ENCODE measurements around the gene FAM83C. TPM values are rescaled to one million over a fixed set of nuclear protein-coding genes. Genes with fewer than 3 reads are reported as not detected.

Gene FAM83C
- total RNA-seq, 1 donor from 2014 or later, result 0.72 TPM

DNA sequence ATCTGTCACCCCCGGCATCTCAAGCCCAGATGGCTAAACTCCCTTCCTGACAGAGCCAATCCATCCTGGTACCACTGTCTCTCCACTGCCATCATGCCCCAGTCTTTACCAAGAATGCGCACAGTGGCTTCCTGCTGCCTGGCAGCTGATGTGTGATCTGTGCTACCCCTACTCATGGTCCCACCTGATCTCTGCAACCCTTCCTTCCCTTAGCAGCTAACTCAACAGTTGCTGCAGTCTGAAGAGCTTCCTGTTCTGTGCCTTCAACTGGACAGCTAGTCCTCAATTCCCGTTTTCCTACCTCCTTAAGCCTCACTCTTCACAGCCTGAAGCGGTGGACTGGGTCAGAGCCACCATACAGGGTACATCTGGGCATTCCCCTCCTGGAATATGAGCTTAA is 7.6 kb upstream of the FAM83C start:
- DNase-seq (ENCODE audit: low spot score), result no peak

DNA sequence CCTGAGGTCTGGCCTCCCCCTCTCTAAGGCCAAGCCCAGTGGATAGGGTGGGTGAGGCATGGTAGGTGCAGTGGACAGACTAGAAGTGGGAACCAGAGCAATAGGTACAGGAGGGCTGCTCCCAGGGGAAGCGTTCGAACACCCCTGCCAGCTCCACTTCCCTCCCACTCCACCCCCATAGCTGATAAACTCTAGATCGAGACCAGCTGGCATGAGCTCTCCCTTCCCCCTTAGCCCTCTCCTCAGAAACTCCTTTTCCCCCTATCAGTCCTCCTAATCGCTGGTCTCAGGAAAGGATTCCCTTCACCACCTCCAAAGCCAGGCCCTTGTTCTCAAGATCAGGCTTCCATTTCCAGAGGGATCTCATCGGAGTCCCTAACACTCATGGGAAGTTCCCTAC is 6.0 kb upstream of the FAM83C start:
- DNase-seq (ENCODE audit: low spot score), result no peak

DNA sequence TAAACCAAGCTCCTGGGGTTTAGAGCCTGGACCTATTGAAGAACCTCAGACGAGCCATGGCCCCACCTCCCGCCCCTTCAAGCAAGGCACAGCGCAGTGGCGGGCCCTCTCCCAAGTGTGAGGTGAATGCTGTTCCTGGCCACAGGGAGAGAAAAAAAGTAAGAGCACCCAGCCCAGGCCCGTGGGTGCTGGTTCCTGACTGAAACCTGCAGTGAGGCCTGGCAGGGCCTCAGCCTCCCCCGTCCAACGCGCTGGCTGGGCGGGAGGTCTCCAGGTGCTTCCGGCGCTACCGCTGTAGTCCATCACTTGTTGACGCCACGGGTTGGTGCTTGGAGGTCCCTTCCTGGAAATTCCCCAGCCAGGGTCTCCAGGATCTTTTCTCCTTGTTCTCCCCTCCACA is 5.5 kb upstream of the FAM83C start:
- no peak for DNase-seq (ENCODE audit: low spot score)

DNA sequence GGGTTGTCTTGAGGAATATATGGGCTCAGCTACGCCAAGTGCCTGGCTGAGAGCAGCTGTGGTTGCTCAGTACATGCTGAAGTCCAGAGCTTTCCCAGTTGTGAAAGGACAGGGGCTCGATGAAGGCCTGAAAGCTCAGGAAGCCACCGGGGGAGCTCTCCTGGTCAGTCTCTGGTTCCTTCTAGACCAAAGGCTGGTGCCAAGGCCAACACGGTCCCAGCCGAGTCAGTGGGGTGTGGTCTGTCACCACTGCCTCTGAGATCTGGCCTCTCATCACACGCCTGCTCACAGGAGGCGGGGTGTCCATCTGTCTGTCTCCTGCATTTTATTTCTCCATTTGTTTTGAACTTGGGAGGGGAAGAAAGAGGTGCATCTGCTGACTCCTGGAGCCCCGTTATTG is 4.9 kb upstream of the FAM83C start:
- no peak for DNase-seq (ENCODE audit: low spot score)

DNA sequence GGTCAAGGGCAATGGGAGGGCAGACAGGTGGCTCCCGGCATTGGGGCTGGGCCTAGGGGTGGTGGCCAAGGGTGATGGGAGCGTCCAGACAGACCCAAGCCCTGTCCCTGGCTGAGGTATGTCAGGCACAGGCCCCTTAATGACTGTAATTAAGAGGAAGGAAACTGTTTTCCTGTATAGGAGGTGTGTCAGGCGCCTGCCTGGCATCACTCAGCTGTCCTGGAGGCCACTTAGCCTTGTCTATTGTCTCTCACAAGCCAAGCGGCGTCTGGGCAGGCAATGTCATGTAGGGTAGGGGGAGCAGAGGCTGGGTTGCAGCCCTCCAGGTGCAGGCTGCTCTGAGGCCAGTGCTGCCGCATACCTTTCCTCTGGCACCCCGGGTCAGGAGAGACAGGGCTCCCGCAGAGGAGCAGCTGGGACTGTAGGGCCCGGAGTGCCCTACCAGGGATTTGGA is 3.9 kb upstream of the FAM83C start:
- DNase-seq (ENCODE audit: low spot score), result no peak

DNA sequence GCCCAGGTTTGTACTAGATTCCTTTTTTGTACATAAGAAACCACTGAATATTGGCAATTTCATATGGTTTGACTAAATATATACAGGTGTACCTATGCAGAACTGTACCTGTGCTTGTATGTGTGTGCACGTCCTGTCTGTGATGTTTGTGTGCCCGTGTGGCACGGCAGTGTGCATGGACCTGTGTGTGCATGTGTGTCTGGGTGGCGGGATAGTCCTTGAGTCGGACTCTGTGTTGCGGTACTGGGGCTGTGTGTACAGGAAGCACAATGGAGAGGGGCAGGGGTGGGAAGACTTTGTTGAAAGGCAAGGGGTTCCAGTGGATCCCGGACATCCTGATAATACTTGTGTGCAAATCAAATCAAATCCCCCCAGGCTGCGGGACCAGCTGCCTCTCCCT is 3.4 kb upstream of the FAM83C start:
- no peak for DNase-seq (ENCODE audit: low spot score)

DNA sequence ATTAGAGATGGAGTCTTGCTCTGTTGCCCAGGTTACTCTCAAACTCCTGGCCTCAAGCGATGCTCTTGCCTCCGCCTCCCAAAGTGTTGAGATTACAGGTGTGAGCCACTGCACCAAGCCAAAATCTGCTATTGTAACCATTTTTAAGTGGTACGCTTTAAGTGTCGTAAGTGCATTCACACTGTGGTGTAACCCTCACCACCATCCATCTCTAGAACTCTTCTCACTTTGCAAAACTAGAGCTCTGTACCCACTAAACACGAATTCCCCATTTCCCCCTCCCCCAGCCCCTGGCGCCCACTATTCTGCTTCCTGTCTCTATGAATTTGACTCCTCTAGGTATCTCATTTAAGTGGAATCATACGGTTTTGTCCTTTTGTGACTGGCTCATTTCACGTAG is 2.8 kb upstream of the FAM83C start:
- DNase-seq (ENCODE audit: low spot score), result no peak

DNA sequence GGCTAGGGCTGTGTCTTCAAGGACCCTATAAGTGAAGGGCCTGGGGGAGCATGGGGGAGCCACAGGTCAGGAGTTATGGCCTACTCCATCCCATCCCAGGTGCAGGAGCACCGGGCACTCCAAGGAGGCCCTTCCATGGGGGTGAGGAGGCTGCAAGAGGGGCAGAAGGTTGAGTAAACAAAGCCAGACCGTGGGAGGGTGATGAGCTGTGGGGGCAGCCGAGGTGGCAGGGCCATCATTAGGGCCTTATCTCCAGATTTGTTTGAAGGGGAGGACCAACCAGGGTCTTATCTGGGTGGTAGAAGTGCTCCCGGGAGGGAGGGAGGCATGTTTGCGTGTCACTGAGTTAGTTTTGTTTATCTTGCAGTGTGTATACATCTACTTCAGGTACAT is 2.1 kb upstream of the FAM83C start:
- no peak for DNase-seq (ENCODE audit: low spot score)

DNA sequence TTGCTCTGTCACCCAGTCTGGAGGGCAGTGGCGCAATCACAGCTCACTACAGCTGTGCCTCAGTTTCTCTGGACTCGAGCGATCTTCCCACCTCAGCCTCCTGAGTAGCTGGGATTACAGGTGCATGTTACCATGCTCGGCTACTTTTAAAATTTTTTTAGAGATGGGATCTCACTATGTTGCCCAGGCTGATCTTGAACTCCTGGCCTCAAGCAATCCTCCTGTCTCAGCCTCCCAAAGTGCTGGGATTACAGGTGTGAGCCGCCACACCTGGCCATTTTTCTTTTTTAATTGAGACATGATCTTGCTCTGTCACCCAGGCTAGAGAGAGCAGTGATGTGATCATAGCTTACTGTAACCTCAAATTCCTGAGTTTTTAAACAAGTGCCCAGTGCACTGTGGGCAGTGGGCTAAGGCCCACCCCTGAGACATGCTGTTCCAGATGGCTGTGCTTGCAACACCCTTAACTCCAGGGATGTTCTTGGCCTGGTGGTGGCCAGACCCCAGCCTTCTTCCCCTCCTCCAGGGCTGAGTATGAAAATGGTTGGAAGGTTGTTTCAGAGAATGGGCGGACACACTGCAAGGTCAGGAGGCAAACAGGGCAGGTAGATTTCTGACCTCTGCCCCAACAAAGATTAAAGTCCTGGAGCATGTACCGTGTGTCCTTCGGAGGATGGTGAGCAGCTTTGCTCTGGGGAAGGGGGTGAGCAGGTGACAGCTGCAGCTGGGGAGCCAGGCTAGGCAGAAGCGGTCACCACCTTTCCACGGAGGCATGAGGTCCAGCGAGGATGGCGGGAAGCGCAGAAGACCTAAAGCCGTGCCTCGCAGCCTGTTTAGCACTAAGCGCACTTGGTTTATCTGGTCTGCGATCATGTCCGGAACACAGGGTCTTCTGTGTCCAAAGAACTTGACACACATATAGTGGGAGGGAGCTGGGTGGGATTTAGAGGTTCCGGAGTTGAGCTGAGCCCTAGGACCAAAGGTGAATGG is 1.4 kb upstream of the FAM83C start:
- DNase-seq (ENCODE audit: low spot score), result no peak

DNA sequence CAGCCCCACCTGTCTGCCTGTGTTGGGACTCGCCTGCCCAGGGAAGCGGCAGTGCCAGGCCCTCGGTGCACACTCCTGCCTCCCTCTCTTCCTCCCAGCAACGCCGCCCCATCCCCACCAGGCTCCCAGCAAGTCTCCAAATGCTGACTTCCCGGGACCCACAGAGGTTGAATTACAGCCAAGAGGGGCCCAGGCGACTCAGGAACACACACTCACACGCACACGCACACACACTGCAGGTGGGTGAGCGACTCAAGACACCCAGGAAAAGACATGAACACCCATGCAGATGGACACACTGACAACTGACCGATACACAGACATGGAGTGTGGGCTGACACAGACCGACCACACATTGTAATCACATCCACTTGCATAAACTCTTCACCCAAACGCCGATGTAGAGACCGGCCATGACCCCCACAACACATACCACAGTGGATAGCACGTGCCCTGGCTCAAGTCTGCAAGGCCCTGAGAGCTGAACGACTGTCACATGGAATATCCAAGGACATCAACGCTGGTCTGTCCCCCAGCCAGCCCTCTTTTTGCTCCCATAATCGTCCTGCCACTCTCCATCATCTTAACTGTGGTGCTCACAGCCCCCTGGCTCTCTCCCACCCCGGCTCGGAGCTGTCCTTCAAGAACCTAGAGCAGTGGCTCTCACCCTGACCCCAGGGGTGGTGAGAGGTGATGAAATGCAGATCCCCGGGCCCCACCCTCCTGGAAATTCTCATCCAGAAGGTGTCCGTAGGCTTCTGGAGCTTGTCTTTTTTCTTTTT is 470 bp upstream of the FAM83C start:
- DNase-seq (ENCODE audit: low spot score), result no peak

DNA sequence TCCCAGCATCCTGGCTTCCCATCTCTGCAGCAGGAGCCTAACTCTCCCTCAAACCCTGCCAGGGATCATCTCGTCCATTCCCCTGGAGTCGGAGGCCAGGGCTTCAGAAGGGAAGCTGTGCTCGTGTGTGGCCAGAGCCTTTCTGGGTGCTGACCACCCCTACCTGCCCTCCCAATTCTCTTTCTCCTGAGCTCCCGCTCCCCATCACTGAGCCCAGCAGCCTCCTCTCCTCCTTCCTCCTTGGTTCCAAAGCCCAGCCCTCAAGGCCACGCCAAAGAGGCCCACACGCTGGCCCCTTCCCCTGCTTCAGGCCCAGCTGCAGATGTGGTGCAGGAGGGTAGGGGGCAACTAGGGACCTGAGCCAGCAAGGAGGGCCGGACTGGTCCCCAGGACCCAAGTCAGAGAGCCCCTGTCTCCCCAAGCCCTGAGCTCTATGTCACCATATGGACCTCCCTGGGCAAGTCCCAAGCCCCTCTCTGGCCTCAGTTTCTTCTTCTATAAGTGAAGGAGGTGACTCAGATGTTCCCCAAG is 1.3 kb downstream of the FAM83C start:
- DNase-seq (ENCODE audit: low spot score), result no peak

DNA sequence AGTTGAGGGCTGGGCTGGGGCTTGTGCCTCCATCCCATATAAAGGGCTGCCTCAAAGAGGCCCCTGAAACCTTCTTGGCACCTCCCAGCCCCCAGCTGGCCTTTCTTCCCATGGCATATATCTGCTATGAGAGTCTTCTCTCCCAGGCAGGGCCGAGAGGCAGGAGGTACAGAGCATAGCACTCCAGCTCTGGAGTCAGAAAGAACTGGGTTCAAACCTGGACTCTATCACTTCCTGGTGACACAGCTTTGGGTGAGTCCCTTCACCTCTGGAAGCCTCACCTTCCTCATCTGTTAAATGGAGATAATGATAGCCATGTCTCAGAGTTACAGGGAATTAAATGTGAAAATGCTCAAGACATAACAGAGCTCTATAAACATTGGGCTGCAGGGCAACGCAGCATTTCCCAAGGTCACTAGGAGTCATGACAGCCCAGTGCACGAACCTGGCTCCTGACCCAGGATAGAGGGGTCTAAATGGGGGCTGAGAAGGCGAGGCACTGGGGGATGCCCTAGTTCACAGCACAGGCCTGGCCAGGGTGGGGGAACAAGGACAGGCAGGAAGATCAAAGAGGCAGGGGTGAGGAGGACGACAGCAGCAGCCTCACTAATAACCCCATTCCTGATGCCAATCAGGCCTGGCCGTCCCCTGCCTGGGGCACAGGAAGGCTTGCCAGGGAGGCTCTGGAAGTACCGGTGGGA is 1.9 kb downstream of the FAM83C start:
- DNase-seq (ENCODE audit: low spot score), result no peak

DNA sequence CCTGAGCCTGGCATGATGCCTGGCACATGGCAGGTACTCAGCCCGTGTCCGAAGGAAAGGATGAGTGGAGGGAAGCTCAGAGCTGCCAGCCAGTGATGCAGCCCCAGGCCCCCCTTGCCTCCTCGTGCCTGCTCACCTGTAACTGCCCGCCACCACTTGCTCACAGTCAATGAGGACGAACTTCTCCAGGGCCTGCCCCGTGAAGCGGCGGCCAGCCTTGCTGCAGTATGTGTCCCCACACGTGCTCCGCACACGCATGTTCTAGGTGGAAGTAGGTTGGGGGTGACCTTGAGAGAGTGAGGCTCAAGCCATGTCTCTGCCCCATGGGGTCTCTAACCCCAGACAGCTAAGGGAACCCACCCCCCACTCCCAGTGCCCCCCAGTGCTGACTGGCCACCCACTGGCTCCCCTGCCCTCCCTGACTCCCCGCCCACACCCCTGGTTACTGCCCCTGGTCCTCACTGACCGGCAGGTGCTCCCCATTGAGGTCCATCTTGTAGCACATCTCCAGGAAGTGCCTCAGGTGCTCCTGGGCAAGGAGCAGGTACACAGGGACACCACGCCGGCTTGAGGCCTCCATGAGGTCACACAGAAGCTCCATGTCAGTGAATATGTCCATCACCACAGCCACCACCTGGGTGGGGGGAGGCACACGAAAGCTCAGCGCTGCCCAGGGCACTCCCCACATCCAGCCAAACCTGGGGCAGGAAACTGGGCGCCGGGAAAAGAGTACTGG is 3.7 kb downstream of the FAM83C start:
- DNase-seq (ENCODE audit: low spot score), result no peak

DNA sequence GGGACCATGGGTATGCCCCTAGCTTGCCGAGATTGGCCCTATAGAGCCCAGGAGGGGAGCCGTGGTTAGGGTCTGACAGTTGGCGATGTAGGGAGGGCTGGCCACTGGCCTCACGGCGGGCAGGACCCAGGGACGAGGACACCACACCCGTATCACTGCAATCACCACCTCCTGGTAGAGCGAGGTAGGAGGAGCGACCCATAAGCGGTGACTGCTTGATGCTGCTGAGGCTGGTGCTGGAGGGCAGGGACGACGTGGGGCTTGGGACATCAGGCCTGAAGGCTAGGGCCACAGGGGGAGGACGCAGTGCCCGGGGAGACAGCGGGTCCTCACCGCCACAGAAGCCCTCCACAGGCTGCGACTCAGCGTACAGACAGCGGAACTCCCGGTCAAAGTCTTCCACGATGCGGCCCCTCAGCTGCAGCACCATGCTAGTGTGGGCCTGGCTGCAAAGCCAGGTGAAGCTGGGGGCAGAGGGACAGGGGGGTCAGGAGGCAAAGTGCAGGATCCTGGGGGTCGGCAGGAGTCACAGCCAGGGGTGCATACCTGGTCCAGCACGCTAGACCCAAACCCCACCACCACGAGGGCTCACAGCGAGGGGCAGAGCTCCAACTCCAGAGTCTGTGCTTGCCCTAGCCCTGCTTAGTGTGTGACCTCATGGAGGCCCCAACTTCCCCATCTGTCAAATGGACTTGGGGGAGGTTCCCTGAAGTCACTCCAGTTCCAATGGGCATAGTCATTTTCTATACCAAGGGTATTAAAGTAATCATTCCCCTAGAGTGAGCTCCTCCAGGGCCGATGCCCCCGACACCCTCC is 4.5 kb downstream of the FAM83C start:
- DNase-seq (ENCODE audit: low spot score), result no peak

DNA sequence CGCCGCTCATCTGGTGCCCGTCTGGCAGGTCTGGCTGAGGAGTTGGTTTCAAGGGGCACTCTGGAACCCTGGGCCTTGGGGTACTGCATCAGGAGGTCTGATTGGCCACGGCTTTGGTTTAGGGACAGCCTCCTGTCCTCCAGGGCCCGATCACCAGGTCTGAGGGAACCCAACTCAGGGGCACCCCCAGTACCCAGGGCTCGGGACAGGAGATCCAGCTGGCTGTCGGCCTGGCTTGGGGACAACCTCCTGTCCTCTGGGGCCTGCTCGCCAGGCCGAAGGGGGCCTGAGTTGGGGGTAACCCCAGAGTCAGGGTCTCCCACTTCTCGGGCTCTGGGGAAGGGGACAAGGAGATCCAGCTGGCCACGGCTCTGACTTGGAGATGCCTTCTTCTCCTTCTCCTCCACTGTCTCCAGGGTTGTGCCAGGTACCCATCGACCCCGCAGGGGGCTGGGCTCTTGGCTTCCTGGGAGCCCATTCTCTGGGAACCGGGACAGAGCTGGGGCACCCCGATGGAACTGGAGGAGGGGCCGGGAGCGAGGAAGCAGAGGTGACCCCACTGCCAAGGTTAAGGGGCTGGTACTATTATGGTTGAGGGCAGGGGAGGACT is 5.2 kb downstream of the FAM83C start:
- DNase-seq (ENCODE audit: low spot score), result no peak

DNA sequence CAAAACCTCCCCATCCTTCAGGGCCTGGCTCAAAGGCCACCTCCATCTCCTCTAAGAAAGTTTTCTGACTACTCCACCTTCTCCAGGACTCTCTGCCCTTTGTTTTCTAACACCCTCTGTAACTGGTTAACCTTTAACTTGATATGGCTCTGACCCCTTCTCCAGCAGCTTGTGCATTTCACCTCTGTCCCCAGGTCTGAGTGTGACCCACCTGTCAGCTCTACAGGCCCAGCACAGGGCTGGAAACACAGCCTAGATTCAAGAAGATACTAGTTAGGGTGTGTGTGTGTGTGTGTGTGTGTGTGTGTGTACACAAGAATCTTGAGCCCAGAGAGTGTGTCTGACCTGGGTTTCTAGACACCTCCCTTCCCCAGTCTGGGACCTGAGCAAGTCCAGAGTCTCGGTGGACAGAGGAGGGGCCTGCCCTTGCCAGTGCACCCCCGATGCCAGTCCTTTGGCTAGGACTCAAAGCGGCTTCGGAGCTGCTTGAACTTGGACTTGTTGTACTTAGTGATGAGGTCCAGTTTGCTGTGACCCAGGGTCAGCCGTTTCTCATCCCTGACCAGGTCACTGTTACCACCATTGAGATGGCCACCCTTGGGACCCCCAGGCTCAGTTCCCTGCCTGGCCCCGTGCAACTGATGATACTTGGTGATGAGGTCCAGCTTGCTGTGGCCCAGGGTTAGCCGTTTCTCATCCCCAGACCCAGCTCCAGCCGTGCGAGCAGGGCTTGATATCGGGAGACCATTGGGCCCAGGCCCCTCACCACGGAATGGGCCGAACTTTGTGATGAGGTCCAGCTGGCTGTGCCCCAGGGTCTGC is 5.9 kb downstream of the FAM83C start:
- no peak for DNase-seq (ENCODE audit: low spot score)

DNA sequence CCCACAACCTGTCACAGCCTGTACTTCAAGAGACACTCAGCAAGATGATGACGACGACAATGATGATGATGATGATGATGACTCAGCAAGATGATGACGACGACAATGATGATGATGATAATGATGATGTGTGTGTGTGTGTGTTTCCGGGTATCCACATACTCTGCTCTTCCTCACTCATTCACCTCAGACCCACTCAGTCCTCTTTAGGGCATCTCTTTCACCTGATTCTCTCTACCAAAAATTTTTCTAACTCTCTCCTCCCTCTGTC is 6.5 kb downstream of the FAM83C start:
- DNase-seq (ENCODE audit: low spot score), result no peak

DNA sequence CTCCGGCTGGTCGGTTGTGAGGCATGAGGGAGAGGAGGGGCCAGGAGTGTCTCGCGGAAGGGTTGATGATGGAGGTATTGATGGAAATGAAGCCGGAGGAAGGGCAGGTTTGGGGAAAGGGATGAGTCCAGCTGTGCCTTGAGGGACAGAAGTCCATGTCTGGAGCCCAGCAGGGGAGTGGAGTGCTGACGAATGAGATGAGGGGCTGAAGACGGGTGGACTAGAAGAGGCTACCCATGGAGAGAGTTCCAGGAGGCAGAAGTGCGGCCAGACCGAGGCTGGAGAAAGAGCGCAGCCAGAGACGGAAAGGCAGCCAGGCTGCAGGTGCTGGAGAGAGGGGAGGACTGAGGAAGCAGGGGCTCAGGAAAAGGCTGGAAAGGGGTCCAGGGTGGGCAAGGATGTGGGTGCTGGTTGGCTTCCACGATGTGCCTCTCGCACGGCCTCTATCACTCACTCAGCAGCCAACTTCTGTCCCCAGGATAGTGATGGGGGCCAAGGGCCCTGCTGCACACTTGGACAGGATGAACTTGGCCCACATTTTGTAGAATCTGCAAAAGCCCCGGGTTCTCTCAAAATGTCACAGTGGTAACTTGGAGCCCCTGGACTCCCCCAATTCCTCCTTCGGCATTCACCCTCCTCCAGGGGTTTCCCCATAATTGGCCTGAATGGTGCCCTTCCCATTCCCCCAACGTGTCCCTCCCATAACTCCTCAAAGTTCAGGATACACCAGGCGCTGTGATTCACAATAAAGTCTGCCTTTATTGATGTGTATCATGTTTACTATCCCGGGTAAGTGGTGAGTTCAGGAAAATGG is 7.0 kb downstream of the FAM83C start:
- DNase-seq (ENCODE audit: low spot score), result no peak

Data from umbilical cord (tissue), 2 donors.